Colon (tissue), 2 donors: ENCODE measurements around the gene KRTAP22-1.

Source experiments
- FAIRE-seq: peaks from 2 replicates; lab custom pipeline; 2012; peaks lifted over from hg19 to GRCh38; lab: Jason Lieb, UNC
- donor health status: control.
- donor health status: control.

The KRTAP22-1 gene

DNA sequence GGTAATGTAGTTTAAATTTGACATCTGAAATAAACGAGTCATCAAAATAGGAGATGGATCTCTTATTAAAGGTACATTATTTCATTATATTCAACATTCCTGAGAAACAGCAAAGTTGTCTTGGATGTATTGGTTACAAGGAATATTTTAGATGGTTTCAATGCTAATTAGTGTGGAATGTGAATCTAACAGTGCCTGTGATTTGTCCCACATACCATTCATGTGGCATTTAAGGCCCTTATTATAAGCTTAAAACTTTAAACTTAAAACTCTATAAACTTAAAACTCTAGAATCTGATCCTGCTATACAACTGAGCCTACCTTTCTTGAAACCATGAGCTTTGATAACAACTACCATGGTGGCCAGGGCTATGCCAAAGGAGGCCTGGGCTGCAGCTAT lies at the start of gene KRTAP22-1:
TSS of gene KRTAP22-1 (plus strand) at position 301 of the 400 bp plus-strand sequence.
- no peak for FAIRE-seq

DNA sequence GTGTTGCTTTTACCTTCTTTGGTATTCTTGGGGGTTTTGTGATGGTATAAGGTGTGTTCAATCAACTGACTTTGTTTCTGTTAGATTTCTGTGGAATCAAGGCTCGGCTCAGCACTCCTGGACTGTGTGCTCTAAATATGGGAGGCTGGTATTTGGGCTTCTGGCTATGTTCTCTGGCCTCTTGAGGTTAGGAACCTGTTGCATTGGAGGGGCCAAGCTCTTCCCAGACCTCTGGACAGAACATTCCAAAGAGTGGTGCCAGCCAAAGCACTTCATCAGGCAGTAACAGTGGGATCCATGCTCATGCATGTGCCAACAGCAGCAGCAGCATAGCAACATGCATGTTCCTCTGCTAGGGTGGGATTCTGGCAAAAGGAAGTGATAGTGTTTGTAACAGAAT lies 48.1 kb upstream of the KRTAP22-1 start:
- no peak for FAIRE-seq

DNA sequence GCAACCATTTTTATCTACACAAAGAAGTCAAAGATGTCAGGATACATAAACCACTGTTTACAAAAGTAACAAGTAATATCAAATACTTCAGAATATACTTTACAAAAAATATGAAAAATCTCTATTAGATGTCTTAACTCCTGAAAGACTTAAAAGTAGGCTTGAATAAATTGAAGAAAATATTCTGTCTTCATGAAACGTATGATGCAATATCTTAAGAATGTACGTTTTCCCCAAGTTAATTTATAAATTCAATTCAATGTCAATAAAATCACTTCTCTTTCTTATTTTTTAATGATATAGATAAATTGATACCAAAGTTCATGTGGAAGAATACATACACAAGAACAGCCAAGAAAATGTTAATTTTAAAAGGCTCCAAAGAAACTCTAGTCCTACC lies 45.8 kb upstream of the KRTAP22-1 start:
- FAIRE-seq: no peak

DNA sequence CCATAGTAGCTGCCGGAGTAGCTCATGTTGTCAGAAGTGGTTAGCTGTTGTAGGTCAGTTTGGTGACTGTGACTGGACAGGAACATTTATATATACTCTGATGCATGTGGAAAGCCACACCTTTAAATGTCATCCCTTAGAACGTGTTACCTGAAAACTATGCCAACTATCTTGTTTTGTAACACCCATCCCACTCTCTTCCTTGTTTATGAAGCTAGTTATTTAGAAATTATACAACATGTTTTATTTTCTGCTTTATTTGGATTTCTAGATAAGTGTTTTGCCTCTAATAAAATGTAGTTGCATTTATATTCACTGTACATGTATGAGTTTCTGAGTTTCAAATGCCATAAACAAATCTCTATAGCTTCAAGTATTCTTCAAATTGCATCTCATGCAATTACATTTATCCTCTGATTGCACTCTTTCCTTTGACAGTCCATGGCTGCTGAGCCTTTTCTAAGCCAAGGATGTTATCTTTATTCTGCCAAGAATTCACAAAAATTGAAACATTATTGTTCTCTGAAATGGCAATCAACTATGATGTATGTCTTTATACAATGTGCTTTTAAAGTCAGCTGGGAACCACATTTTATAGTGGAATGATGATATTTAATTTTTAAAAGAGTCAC lies 39.5 kb upstream of the KRTAP22-1 start, which contains the start of gene KRTAP19-7:
TSS of gene KRTAP19-7 (minus strand) at position 51 of the 632 bp plus-strand sequence. CDS start at position 26, 25 bp downstream.
- no peak for FAIRE-seq

DNA sequence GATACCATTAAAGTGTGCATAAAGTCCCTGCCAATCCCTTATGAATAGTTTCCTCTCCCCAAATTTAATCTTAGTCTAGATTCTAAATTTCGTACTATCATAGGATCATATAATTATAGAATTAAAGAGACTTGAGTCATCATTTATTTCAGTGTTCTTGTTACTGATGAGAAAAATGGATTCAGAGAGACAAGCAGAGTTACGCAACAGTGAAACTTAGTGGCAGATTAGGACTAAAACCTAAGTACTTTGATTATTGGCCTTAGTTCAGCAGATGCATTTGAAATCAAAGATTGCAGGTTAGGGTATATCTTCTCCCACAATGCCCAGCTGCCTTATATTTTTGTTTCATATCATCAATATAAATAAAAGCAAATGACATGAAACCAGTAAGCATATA lies 38.9 kb upstream of the KRTAP22-1 start:
- no peak for FAIRE-seq

DNA sequence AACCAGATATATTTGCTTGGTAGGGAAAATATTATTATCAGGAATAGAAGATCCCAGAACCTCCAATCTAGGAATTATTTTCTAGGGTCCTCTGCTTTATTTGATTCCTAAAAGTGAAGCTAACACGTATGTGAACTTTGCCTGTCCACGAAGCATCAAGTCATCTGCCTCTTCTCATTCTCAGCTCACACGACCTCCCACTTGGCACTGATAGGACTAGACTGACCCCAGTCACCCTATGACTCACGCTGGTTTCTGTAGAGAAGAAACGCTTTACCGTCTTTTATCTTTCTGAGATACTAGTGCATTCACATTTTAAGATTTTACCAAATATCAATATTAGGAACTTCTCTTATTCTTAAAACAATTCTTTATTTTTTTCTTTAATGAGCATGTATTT lies 37.8 kb upstream of the KRTAP22-1 start:
- no peak for FAIRE-seq

DNA sequence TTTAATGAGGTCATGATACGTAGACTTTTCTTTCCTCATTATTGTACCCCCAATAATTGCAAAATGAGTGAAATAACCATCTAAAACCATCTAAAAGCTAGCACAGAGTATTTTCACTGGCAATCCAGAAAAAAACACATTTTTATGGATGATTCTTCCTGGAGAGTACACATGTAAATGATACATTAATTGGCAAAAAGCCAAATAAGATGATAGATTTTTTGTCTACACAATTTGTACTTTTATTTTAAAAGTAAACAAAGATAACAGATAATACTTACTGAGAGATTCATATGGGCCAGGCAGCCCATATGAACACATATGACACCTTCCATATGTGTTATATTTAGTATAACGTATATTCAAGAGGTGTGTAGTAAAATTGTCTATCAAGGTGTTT lies 37.3 kb upstream of the KRTAP22-1 start:
- no peak for FAIRE-seq

DNA sequence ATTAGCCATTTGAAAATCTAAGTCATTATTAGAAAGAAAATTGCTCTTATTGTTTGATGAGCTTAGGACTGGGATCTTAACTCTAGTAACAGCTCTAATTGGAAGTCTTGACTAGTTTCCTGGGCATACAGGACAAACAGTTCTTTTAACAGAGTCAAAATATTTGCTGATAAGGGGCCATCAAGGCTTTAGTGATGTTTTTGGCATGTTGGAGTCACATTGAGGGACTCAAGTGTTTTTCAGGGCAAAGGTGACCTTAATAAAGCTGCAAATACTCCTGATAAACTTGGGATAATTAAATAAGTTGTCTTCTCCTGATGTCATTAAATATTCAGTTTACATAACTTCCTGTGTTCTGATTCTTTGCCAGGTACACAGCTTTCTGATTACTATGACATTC lies 33.3 kb upstream of the KRTAP22-1 start:
- no peak for FAIRE-seq

DNA sequence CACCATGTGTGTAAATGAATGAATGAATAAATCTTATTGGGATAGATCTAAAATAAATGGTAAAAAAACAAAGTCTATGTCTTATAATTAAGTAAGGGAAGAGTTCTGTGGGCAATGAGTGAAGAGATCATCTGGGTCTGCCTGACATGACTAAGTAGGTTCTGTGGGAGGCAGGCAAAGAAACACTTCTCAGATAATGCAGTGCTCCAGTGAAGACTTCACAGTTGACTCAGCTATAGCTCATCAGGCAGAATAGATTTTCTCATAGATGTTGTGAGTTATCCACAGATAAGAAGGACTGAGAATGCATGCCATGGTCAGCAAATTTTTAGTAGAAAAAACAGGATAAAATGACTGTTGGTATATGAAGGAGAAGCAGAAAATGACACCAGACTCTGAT lies 23.1 kb upstream of the KRTAP22-1 start:
- FAIRE-seq: no peak

DNA sequence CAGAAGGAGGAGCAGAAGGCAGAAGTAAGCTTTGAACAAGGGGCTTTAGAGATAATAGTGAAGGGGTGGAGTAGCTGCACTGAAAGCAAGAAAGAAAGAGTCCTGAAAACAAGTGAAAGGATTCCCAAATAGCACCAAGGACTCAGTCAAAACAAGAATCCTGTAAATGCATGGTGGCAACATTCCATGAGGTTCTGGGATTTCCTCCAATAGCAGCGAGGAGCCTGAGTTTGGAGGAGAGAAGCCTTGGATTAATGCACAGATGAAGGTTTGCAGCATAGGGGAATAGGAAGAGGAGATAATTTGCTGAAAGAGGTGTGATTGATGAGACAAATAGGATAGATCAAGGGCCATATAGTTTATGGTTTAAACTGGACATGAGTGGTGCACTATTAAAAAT lies 21.5 kb upstream of the KRTAP22-1 start:
- FAIRE-seq: no peak

DNA sequence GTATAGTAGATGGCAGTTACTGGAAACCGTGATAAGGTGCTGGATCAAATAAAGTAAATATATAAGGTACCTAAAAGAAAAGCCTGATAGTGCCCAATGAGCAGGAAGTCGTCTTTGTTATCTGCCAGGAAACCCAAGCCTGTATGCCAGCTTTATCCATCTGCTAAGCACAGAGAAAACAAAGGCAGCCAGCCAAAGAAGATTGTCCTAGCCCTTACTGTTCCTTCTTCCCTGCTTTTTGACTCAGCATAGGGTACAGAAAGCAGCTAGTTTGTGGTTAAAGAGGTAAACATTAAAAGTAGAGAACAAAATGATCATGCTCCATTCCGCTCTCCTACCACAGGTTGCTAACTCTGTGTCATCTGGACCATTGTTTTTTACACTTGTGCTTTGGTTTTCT lies 20.8 kb upstream of the KRTAP22-1 start:
- no peak for FAIRE-seq

DNA sequence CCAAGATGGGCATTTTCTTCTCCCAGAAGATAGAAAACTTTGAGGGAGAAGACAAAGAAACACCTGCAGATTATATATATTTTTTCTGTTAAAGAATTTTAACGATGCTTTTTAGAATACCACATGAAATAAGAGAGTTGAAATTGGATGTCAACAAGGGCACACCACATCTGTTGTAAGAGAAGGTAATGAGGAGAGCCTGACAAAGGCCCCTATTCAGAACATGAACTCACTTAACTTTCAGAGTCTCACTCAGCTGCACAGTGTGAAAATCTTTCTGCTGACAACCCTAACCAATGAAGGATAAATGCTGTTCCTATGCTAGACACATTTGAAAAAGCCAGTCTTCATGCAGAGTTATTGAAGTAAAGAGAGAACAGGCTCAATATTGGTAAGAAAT lies 18.0 kb upstream of the KRTAP22-1 start:
- no peak for FAIRE-seq

DNA sequence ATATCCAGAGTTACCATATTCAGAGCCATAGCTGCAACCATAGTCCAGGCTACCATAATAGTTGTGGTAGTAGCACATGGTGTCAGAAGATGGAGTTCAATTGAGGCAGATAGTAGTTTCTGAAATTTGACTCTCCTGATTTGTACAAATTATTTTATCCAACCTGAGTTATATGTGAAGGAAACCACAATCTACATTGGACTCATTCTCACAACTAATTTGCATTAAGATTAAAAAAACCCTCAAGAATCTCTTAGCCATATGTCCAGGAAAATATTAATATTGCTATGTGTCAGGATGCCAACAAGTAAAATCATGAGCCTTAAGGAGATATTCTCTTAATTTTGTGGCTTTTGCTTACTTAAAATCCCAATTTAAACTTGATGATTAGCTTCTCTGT lies 10.6 kb upstream of the KRTAP22-1 start, which contains the start of gene KRTAP22-2:
TSS of gene KRTAP22-2 (minus strand) at position 101 of the 400 bp plus-strand sequence.
- FAIRE-seq: no peak

DNA sequence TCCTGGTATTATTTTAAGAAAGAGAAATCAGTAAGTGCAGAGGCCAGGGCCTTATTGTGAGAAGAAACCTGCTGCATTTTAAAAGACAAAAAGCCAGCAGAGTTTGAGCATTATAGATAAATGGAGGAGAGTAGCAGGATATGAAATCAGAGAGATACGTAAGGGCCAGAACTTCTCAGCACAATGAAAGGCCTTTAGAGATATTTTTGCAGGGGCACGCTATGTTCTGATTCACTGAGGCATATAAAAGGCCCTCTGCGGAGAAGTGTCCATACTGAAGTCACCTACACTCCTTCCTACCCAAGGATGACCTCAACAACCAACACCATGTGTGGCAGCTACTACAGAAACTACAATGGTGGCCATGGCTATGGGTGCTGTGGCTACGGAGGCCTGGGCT lies 8.7 kb upstream of the KRTAP22-1 start, which contains the start of gene KRTAP6-3:
TSS of gene KRTAP6-3 (plus strand) at position 301 of the 400 bp plus-strand sequence. CDS start at position 307, 6 bp downstream.
- FAIRE-seq: no peak

DNA sequence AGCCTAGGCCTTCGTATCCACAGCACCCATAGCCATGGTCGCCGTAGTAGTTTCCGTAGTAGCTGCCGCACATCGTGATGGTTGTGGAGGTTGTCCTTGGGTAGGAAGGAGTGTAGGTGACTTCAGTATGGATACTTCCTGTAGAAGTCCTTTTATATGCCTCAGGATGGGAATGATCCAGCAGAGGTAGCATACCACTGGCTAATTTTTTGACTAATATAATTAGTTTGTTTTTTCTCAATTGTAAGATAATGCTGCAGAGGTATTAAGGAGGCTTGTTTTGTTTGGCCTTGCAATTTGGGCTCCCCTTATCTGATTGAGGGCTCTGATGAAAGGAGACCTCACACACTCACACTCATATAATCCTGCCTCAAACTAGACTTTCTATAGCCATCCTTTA lies 2.1 kb upstream of the KRTAP22-1 start, which contains the start of gene KRTAP6-2:
TSS of gene KRTAP6-2 (minus strand) at position 101 of the 400 bp plus-strand sequence. CDS start at position 73, 28 bp downstream.
- no peak for FAIRE-seq

DNA sequence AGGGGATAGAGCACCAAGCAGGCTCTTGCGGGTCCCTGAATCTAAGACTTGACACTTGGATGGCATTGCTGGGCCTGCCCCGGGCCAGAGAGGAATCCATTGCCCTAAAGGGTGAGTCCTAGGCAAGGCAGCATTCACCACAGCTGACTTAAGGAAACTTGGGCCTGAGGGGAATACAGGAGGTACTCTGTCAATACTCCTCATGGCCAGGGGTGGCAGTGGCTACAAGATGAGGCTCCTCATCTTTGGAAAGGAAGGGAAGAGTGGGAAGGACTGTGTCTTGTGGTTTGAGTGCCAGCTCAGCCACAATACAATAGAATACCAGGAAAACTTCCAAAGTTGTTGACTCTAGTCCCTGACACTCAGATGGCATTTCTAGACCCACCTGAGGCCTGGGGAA lies 5.1 kb downstream of the KRTAP22-1 start:
- FAIRE-seq: no peak

DNA sequence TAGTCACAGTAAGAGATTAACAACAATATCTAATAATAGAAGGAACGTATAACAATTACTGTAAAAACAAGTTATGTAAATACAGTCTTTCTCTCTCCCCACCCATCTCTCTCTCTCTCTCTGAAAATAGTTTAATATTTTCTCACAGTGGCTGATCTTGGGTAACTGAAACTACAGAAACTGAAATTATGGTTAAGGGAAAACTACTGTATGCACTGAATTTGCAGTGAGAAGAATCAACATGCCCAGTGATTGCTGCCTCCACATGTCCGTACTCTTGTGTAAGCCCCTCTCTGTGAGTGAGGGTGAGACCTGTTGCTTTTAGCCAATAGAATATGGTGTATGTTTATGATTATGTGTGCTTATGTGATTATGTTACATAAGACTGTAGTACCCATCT lies 11.2 kb downstream of the KRTAP22-1 start:
- FAIRE-seq: no peak

DNA sequence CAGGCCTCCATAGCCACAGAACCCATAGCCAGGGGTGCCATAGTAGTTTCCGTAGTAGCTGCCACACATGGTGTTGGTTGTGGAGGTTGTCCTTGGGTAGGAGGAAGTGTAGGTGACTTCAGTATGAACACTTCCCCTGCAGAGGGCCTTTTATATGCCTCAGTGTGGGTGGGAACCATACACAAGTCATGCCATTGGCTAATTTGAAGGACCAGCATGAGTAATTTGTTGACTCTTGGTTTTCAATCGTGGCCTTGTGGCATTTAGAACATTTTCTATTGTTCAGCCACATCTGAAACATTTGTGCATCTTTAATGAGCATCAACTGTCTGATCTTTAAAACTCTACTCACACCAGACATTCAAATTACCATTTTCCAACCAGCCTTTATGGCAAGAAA lies 12.9 kb downstream of the KRTAP22-1 start, which contains the start of gene KRTAP6-1:
TSS of gene KRTAP6-1 (minus strand) at position 95 of the 400 bp plus-strand sequence. CDS start at position 69, 26 bp downstream.
- no peak for FAIRE-seq

DNA sequence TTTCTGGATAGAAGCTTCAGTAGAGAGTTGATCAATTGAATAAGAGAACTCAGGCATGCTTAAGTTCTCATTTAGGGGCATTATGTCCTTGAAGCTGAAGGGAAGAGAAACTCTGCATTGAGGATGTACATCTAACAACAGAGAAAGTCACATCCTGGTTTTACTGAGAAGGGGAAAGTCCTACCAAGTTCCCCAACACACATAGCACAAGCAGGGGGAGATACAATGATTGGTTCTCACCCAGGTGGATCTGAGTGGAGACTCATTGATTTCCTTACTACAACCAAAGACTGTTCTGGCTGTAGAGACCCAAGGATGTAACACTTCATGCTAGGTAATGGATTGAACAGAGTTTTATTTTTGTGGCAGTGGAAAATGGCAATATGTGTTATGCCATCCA lies 14.3 kb downstream of the KRTAP22-1 start:
- FAIRE-seq: no peak

DNA sequence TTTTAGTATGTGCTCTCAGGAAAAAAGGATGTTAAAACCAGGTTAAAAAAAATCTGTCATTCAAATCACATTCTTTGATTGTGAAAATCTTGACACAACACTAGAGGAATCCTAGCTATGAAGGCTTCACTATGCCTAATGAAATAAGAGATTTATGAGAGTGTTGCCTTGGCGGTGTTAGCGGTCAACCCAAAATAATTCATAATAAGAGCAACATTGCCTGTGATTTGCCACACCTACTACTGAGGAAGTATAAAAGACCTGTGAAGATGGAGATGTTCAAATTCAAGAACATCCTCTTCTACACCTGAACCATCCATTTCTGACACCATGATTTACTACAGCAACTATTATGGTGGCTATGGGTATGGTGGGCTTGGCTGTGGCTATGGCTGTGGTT lies 15.2 kb downstream of the KRTAP22-1 start, which contains the start of gene KRTAP20-1:
TSS of gene KRTAP20-1 (plus strand) at position 301 of the 400 bp plus-strand sequence. CDS start at position 331, 30 bp downstream.
- no peak for FAIRE-seq

DNA sequence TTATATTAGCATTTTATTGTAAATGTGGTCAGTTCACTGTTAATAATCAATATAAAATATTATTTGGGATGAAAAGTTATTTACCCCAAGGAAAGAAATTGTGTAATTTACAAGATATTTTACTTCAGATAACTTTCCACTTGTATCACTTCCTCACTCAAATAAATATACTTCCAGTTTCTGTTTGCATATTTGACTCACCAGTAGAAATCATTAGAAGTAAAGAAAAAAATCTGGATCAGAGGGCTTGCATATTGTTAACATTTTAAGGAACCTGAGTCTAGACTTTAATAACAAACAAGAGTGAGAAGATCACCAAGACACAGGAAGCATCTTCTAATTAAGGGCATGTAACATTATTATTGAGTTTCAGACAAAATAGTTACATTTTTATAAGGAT lies 19.2 kb downstream of the KRTAP22-1 start:
- no peak for FAIRE-seq

DNA sequence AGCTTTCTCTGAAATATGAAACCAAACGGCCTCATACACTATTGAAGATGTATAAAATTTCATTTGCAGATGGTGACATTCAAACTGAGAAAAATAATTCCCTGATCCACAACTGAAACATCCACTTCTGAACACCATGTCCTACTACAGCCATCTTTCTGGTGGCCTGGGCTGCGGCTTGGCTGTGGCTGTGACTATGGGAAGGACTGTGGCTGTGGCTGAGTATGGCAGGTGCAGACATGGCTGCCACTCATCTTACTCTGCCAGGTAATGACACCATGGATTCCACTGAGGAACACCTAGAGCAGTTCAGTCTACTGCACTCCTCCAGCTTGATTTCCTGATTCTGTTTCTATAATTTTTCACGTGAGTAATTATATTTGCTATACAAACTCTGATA lies 19.6 kb downstream of the KRTAP22-1 start, which contains the start of gene KRTAP20-4:
TSS of gene KRTAP20-4 (plus strand) at position 106 of the 400 bp plus-strand sequence.
- no peak for FAIRE-seq

DNA sequence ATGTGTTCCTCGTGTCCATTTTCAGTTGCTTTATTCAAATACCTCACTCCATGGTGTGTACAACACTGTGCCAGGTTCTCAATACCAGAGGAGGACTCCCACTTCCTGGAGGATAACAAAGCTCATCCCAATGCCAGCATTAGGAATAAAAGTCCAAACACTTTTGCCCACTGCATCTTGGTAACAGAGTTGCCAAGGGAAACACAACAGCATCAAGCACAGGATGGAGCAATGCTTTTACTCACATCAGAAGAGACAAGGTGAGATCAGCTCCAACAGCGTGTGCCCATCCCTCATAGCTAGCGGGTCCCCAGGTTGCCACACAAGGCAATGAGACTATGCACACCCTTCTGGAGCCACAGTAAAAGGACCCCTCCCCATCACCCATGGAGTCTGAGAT lies 22.5 kb downstream of the KRTAP22-1 start:
- FAIRE-seq: no peak
